ENCODE results near the gene SDF4. TPM values are rescaled to one million over a fixed set of nuclear protein-coding genes. Genes with fewer than 3 reads are reported as not detected.

SDF4 gene
- total RNA-seq, 1 experiment from 2014 or later: 82.0 TPM

DNA sequence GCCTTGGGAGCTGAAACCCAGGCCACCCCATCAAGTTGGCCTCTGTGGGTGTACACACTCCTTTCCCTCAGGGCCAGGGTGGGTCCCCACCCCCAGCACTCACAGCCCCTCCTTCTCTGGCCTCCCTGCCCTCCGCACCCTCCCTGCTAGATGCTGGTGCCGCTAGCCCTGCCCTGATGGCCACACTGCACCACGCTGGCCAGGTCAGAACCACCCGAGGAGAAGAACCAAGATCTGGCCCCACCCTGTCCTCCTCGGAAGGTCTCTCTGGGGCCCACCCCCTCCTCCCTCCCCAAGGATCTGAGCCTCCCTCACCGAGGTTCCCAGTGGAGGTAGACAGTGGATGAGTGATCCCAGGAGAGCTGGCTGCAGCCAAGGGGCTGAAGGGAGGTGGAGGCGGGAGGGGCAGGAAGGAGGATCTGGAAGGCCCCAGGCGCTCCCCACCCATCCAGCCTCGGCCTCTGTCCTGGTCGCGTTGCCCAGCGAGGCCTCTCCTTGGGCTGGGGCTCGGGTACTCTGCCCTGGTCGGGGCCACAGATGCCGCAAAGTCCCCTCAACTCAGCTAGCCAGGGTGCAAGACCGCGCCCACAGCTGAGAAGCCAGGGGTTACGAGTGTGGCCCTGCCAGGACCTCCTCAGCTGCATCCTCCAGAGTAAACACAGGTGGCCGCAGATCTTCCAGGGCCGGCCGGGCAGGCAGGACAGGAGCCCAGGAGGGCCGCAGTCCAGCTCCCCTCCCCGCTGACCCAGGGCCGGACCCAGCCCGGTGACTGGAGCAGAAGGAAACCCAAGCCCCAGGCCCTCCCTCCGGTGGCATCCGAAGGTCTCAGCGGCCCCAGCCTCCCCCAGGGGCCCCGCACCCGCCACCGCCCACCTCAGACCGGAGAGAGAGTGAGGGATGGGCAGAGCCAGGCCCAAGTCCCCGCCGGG lies 5.4 kb upstream of the SDF4 start:
- Histone ChIP-seq H4K8ac (replicated peaks; ENCODE audit: insufficient read length, low read depth, low read length) (no peak overlapping the region), H2BK20ac (ENCODE audit: low read depth, low read length, poor library complexity, severe bottlenecking) (no peak overlapping the region), H3K56ac (ENCODE audit: insufficient read length, low read depth, low read length) (no peak overlapping the region), H2AFZ (ENCODE audit: low read length) (no peak overlapping the region), H2BK15ac (ENCODE audit: low read depth, low read length) (no peak overlapping the region), H2AK5ac (ENCODE audit: insufficient read length, low read length) (no peak overlapping the region), H3K9ac (ENCODE audit: extremely low read depth, insufficient read length, low read length) (no peak overlapping the region), H4K20me1 (ENCODE audit: control insufficient read depth, insufficient read depth, insufficient read length) (no peaks in the 10 kb centered on the region), H3K4me2 (ENCODE audit: insufficient read depth, insufficient read length, low read length) (no peak overlapping the region), H3K9me3 (ENCODE audit: control insufficient read depth, low read depth, low read length) (no peaks in the 10 kb centered on the region), H4K91ac (ENCODE audit: insufficient read length, low read depth, low read length) (no peak overlapping the region), H3K79me2 (ENCODE audit: insufficient read depth, low read length) (no peaks in the 10 kb centered on the region), H3K27ac (ENCODE audit: insufficient read length, low read depth, low read length) (no peak overlapping the region), H2BK5ac (ENCODE audit: insufficient read length, low read length) (no peak overlapping the region), H3K4me1 (ENCODE audit: insufficient read depth, low read length) (no peaks in the 10 kb centered on the region), H3K27me3 (ENCODE audit: insufficient read depth, low read length) (no peaks in the 10 kb centered on the region), H3K23me2 (ENCODE audit: insufficient read length, low read depth, low read length, poor library complexity, severe bottlenecking) (no peaks in the 10 kb centered on the region), H4K5ac (ENCODE audit: insufficient read length, low read depth, low read length) (no peak overlapping the region), H2BK120ac (ENCODE audit: low read depth, low read length, poor library complexity, severe bottlenecking) (no peak overlapping the region), H3K79me1 (ENCODE audit: insufficient read depth, low read depth, low read length, poor library complexity, severe bottlenecking) (no peaks in the 10 kb centered on the region), H3K23ac (ENCODE audit: insufficient read length, low read depth, low read length) (no peak overlapping the region), H3K4ac (ENCODE audit: low read depth, low read length) (no peak overlapping the region), H3T11ph (ENCODE audit: low read length) (no peak overlapping the region), H3K14ac (ENCODE audit: insufficient read depth, low read length) (no peak overlapping the region; the same call in 1 of the 2 replicates), H2BK12ac (ENCODE audit: insufficient read length, low read depth, low read length) (no peak overlapping the region), H3K18ac (ENCODE audit: insufficient read length, low read depth, low read length) (no peak overlapping the region)
- Mint-ChIP-seq H3K36me3 (ENCODE audit: insufficient read depth in 1 of 3, low read depth in 3 of 3) (peaks cover 12 to 17% (median 16%) of the 10 kb centered on the region in 3 experiments), H3K27me3 (ENCODE audit: low read depth) (no peaks in the 10 kb centered on the region; the same call in 1 of the 2 replicates), H3K9me3 (peaks cover 0 to 4% of the 10 kb centered on the region in 2 experiments; a peak in 1 of 5 replicates), H3K27ac (no peak overlapping the region; a peak in 1 of 7 replicates), H3K4me1 (peaks cover 8 to 21% of the 10 kb centered on the region in 2 experiments), H3K4me3 (no peak overlapping the region)
- no peak for DNase-seq
- no CpG with 5 or more reads among the region's 34 CpGs for WGBS (ENCODE audit: extremely low coverage, insufficient read length, low lambda C conversion rate)
- no peak for TF ChIP-seq CTCF (conservative IDR thresholded peaks at IDR 0.05)

Measured in H9 (cell line).